GM23338 (cell line): ENCODE data around the gene CHST11.

Experiments used
- CTCF ChIP-seq, 2 experiments: fragments of 200-600 bp in 1 of 2; sonication (generic) in 1 of 2; conservative IDR thresholded peaks; 2 replicates each; pipeline versions ENCODE4 v1.5.1 to v1.6.1; 2016 to 2017; ENCODE audit warnings: antibody characterized with exemption in 2 of 2, low read depth in 2 of 2, mild to moderate bottlenecking in 2 of 2, moderate library complexity in 1 of 2
- EZH2 ChIP-seq: fragments of 200-600 bp; sonication (generic); IDR thresholded peaks from one replicate; pipeline ENCODE4 v1.8.0; 2017; ENCODE audit warnings: antibody characterized with exemption, mild to moderate bottlenecking, low read depth; ENCODE audit not compliant: unreplicated experiment
- EZH2phosphoT487 ChIP-seq: fragments of 200-600 bp; sonication (generic); IDR thresholded peaks from one replicate; pipeline ENCODE4 v1.8.1; 2018; ENCODE audit warnings: antibody characterized with exemption; ENCODE audit not compliant: unreplicated experiment
- POLR2AphosphoS5 ChIP-seq: IDR thresholded peaks from 2 replicates; pipeline ENCODE4 v1.6.1; 2016; ENCODE audit warnings: antibody characterized with exemption, low read depth
- STAT1 ChIP-seq: IDR thresholded peaks from one replicate; pipeline ENCODE4 v1.6.1; 2016; ENCODE audit warnings: antibody characterized with exemption; ENCODE audit not compliant: unreplicated experiment

GRCh38 chr12:104557488-104558195 is 100.9 kb downstream of the CHST11 start:
- TF ChIP-seq CTCF (conservative IDR thresholded peaks at IDR 0.05; ENCODE audit: low read depth in 2 of 2): no peak
- TF ChIP-seq POLR2AphosphoS5: no peak
- no peak for TF ChIP-seq EZH2
- no peak for TF ChIP-seq STAT1
- TF ChIP-seq EZH2phosphoT487: no peak
